Measurements from ENCODE around the gene CELF4.

The CELF4 gene

GRCh38 chr18:37274309-37275236 lies 291.0 kb downstream of the CELF4 start:
- no peak for DNase-seq

- no peak for DNase-seq
Measured at GRCh38 chr18:37272841-37273240, 292.8 kb downstream of the CELF4 start.

- no peak for DNase-seq
Measured at GRCh38 chr18:37272226-37272625, 293.4 kb downstream of the CELF4 start.

- DNase-seq, result no peak
Measured at GRCh38 chr18:37270666-37271052, 294.9 kb downstream of the CELF4 start.

- DNase-seq, result peak; percentile 55
Measured at GRCh38 chr18:37270038-37270665, 295.4 kb downstream of the CELF4 start.

GRCh38 chr18:37266290-37266689 lies 299.3 kb downstream of the CELF4 start:
- peak; percentile 18 for DNase-seq

GRCh38 chr18:37265382-37265781 lies 300.2 kb downstream of the CELF4 start:
- DNase-seq, result no peak

GRCh38 chr18:37264956-37265355 lies 300.6 kb downstream of the CELF4 start:
- DNase-seq, result no peak

GRCh38 chr18:37261988-37262387 lies 303.6 kb downstream of the CELF4 start:
- no peak for DNase-seq

- DNase-seq, result no peak
Measured at GRCh38 chr18:37261246-37261840, 304.3 kb downstream of the CELF4 start.

GRCh38 chr18:37260367-37261093 lies 305.1 kb downstream of the CELF4 start:
- DNase-seq, result no peak

GRCh38 chr18:37259711-37260110 lies 305.9 kb downstream of the CELF4 start:
- DNase-seq, result no peak

GRCh38 chr18:37258819-37259218 lies 306.8 kb downstream of the CELF4 start:
- no peak for DNase-seq

GRCh38 chr18:37258131-37258530 lies 307.5 kb downstream of the CELF4 start:
- no peak for DNase-seq

- no peak for DNase-seq
Measured at GRCh38 chr18:37254973-37255372, 310.6 kb downstream of the CELF4 start.

- DNase-seq, result peak; percentile 74
Measured at GRCh38 chr18:37254236-37254754, 311.3 kb downstream of the CELF4 start.

GRCh38 chr18:37253394-37254235 lies 312.0 kb downstream of the CELF4 start:
- DNase-seq, result peak; percentile 86

- peak; percentile 48 for DNase-seq
Measured at GRCh38 chr18:37252854-37253393, 312.7 kb downstream of the CELF4 start.

GRCh38 chr18:37252342-37252741 lies 313.3 kb downstream of the CELF4 start:
- peak; percentile 29 for DNase-seq

GRCh38 chr18:37251679-37252078 lies 313.9 kb downstream of the CELF4 start:
- peak; percentile 41 for DNase-seq

GRCh38 chr18:37249895-37250618 lies 315.5 kb downstream of the CELF4 start:
- no peak for DNase-seq
